ENCODE data around the gene VSTM2B.
"Not testable (repeated sequence)": the region's sequence is repeated elsewhere in the genome, so short reads cannot be mapped to it uniquely, and the experiment has no call there.

VSTM2B gene

GRCh38 chr19:29541473-29542253 lies 15.9 kb downstream of the VSTM2B start:
- TF ChIP-seq CTCF (IDR thresholded peaks at IDR 0.05) = no peak
- Mint-ChIP-seq H3K27ac (no peak overlapping the region), H3K4me1 (peaks cover 7% of the 10 kb centered on the region), H3K36me3 (ENCODE audit: low read depth) (peaks cover 20% of the 10 kb centered on the region), H3K9me3 (no peaks in the 10 kb centered on the region), H3K4me3 (no peak overlapping the region), H3K27me3 (ENCODE audit: low read depth, poor library complexity) (peaks cover 3% of the 10 kb centered on the region)
- no peak for DNase-seq

DNA sequence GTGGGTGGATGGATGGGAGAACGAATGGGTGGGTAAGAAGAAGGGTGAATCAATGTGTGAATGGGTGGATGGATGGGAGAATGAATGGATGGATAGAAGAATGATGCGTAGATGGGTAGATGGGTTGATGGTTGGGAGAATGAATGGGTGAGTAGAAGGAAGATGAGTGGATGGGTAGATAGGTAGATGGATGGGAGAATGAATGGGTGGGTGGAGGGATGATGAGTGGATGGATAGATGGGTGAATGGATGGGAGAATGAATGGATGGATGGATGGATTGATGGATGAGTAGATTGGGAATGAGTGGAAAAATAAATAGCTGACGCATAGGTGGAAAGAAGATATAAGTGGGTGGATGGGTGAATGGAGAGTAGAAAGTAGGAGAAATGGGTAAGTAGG lies 16.5 kb downstream of the VSTM2B start:
- H3K27ac Mint-ChIP-seq = no peak overlapping the region
- peaks cover 20% of the 10 kb centered on the region for H3K36me3 Mint-ChIP-seq (ENCODE audit: low read depth)
- TF ChIP-seq CTCF (IDR thresholded peaks at IDR 0.05) = no peak
- peaks cover 3% of the 10 kb centered on the region for H3K27me3 Mint-ChIP-seq (ENCODE audit: low read depth, poor library complexity)
- H3K4me1 Mint-ChIP-seq = peaks cover under 1% of the 10 kb centered on the region
- DNase-seq = no peak
- no peaks in the 10 kb centered on the region for H3K9me3 Mint-ChIP-seq
- no peak overlapping the region for H3K4me3 Mint-ChIP-seq

DNA sequence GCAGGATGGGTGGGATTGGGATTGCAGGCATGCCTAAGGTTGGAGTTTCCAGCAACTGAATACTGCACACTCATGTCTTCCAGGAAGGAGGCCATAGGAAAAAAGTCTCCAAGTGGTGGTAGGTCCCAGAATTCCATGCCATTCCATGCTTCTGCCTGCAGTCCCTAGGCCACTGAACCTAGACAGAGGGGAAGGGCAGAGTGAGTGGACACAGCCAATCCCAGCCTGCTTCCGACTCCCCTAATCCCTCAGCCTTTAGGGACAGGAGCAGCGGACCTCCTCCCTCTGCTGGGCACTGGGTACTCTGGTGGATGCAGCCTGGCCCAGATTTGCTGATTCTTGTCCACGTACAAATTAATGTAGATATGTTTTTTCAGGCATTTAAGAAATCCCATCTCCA lies 17.0 kb downstream of the VSTM2B start:
- Mint-ChIP-seq H3K4me1 (no peaks in the 10 kb centered on the region), H3K4me3 (no peak overlapping the region)

GRCh38 chr19:29543381-29543780 lies 17.6 kb downstream of the VSTM2B start:
- no peak for DNase-seq
- Mint-ChIP-seq H3K4me1 (no peaks in the 10 kb centered on the region), H3K4me3 (no peak overlapping the region), H3K27ac (no peak overlapping the region), H3K27me3 (ENCODE audit: low read depth, poor library complexity) (peaks cover 6% of the 10 kb centered on the region), H3K36me3 (ENCODE audit: low read depth) (peaks cover 13% of the 10 kb centered on the region), H3K9me3 (no peaks in the 10 kb centered on the region)
- no peak for TF ChIP-seq CTCF (IDR thresholded peaks at IDR 0.05)

More for the DNA sequence above, 17.0 kb downstream of the VSTM2B start:
- H3K27ac Mint-ChIP-seq = no peak overlapping the region
- no peak for TF ChIP-seq CTCF (IDR thresholded peaks at IDR 0.05)
- no peak for DNase-seq
- peaks cover 19% of the 10 kb centered on the region for H3K36me3 Mint-ChIP-seq (ENCODE audit: low read depth)
- no peaks in the 10 kb centered on the region for H3K9me3 Mint-ChIP-seq
- peaks cover 5% of the 10 kb centered on the region for H3K27me3 Mint-ChIP-seq (ENCODE audit: low read depth, poor library complexity)

GRCh38 chr19:29544656-29545360 lies 19.0 kb downstream of the VSTM2B start:
- no peaks in the 10 kb centered on the region for H3K9me3 Mint-ChIP-seq
- no peak overlapping the region for H3K4me3 Mint-ChIP-seq
- H3K36me3 Mint-ChIP-seq (ENCODE audit: low read depth) = peaks cover 8% of the 10 kb centered on the region
- TF ChIP-seq CTCF (IDR thresholded peaks at IDR 0.05) = no peak
- no peak overlapping the region for H3K27ac Mint-ChIP-seq
- DNase-seq = no peak
- no peaks in the 10 kb centered on the region for H3K4me1 Mint-ChIP-seq
- peaks cover 6% of the 10 kb centered on the region for H3K27me3 Mint-ChIP-seq (ENCODE audit: low read depth, poor library complexity)

DNA sequence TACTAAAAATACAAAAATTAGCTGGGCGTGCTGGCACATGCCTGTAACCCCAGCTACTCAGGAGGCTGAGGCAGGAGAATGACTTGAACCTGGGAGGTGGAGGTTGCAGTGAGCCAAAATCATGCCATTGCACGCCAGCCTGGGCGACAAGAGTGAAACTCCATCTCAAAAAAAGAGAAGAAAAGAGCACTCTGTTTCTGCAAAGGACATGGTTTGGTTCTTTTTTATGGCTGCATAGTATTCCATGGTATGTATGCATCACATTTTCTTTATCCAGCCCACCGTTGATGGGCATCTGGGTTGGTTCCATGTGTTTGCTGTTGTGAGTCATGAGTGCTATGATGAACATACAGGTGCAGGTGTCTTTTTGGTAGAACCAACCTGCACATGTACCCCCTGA lies 19.7 kb downstream of the VSTM2B start:
- DNase-seq; H3K9me3 Mint-ChIP-seq; H3K4me1 Mint-ChIP-seq; H3K27me3 Mint-ChIP-seq (ENCODE audit: low read depth, poor library complexity); H3K4me3 Mint-ChIP-seq; H3K27ac Mint-ChIP-seq; H3K36me3 Mint-ChIP-seq (ENCODE audit: low read depth): not testable (repeated sequence)
